Lower leg skin (tissue), 3 donors: Measurements from ENCODE around the gene KDM4B.

ENCODE experiments used
- CTCF ChIP-seq, 3 donors: fragments of 450-650 bp; IDR thresholded peaks; one replicate each; pipeline ENCODE4 v1.5.1; 2016; ENCODE audit warnings: antibody characterized with exemption in 3 of 3, mild to moderate bottlenecking in 3 of 3, moderate library complexity in 2 of 3
- POLR2A ChIP-seq, 2 donors: fragments of 450-650 bp; IDR thresholded peaks; one replicate each; pipeline ENCODE4 v1.6.1; 2016 to 2017; ENCODE audit warnings: antibody characterized with exemption in 2 of 2, mild to moderate bottlenecking in 1 of 2, moderate library complexity in 1 of 2

- no peak for TF ChIP-seq CTCF (IDR thresholded peaks at IDR 0.05)
- TF ChIP-seq POLR2A (IDR thresholded peaks at IDR 0.05), result no peak
These were observed 99.5 kb downstream of the KDM4B start for GRCh38 chr19:5068233-5069072.
